Measurements from ENCODE around the gene SLC48A1.

DNA sequence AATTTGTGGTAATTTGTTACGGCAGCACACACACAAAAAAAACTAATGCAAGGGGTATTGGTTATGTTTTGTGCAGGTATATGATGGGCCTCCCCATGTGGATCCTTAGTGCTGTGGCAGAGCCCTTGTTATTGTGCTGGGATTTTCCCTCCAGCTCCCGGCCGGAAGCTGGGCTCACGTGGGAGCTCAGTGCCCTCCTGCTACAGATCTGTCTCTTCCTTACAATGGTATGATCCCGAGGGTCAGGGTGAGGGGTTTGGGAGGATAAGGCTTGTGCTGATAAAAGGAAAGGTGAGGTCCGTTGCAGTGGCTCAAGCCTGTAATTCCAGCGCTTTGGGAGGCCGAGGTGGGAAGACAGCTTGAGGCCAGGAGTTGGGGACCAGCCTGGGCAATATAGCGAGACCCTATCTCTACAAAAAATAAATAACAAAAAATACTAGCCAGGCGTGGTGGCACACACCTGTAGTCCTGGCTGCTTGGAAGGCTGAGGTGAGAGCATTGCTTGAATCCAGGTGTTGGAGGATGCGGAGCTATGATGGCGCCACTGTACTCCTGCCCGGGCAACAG is 861 bp upstream of the SLC48A1 start:
- TF ChIP-seq EP300 (IDR thresholded peaks at IDR 0.05; ENCODE audit: low read depth), result no peak
- no peak for TF ChIP-seq CTCF (IDR thresholded peaks at IDR 0.05)
- TF ChIP-seq POLR2A (IDR thresholded peaks at IDR 0.05), result no peak
